Natural killer cell (primary cell): ENCODE data around the gene DBI. TPM values are rescaled to one million over a fixed set of nuclear protein-coding genes. Genes with fewer than 3 reads are reported as not detected.

Experiments
- ATAC-seq, 3 donors: fragments of 150-1000 bp in 2 of 3; fragments of 200-7000 bp in 1 of 3; cut with Tn5 transposase; 1 replicate in 1 of 3; 2 replicates in 2 of 3; pipeline ENCODE4 v1.10.0; 2021; ENCODE audit warnings: mild to moderate bottlenecking in 2 of 3, moderate library complexity in 2 of 3
- DNase-seq, 2 donors: peaks; one replicate each; pipeline versions ENCODE4 v3.0.0 to v3.0.0-alpha.2; 2013 to 2021; ENCODE audit warnings: mixed read lengths in 1 of 2
- H3K27ac ChIP-seq: one replicate; pipeline ENCODE4 v1.5.1; 2013; ENCODE audit warnings: mild to moderate bottlenecking, low read length
- H3K27me3 ChIP-seq: one replicate; pipeline ENCODE4 v1.6.1; 2013; ENCODE audit warnings: low read length; ENCODE audit not compliant: control insufficient read depth, insufficient read depth
- H3K36me3 ChIP-seq: one replicate; pipeline ENCODE4 v1.6.1; 2013; ENCODE audit warnings: low read length; ENCODE audit not compliant: control insufficient read depth, insufficient read depth
- H3K4me1 ChIP-seq: one replicate; pipeline ENCODE4 v1.6.1; 2013; ENCODE audit warnings: low read length; ENCODE audit not compliant: control insufficient read depth, insufficient read depth
- H3K4me3 ChIP-seq: one replicate; pipeline ENCODE4 v1.5.1; 2013; ENCODE audit warnings: low read length
- H3K9me3 ChIP-seq: one replicate; pipeline ENCODE4 v1.6.1; 2013; ENCODE audit warnings: low read length; ENCODE audit not compliant: control insufficient read depth, insufficient read depth
- H3K27ac Mint-ChIP-seq, 2 donors: one replicate each; pipeline ENCODE4 v1.8.0; 2022; ENCODE audit warnings: mild to moderate bottlenecking in 2 of 2, mixed read lengths in 2 of 2, moderate library complexity in 1 of 2
- H3K27me3 Mint-ChIP-seq, 2 donors: one replicate each; pipeline ENCODE4 v1.8.0; 2022; ENCODE audit warnings: low read depth in 2 of 2, mixed read lengths in 2 of 2
- H3K36me3 Mint-ChIP-seq: one replicate; pipeline ENCODE4 v1.8.0; 2022; ENCODE audit warnings: mixed read lengths
- H3K4me1 Mint-ChIP-seq, 2 donors: one replicate each; pipeline ENCODE4 v1.8.0; 2022; ENCODE audit warnings: mixed read lengths in 2 of 2
- H3K4me3 Mint-ChIP-seq: one replicate; pipeline ENCODE4 v1.8.0; 2022; ENCODE audit warnings: mild to moderate bottlenecking, moderate library complexity, mixed read lengths
- H3K9me3 Mint-ChIP-seq, 2 donors: one replicate each; pipeline ENCODE4 v1.8.0; 2022; ENCODE audit warnings: mixed read lengths in 2 of 2
- WGBS: methylation state at CpG from one replicate; pipeline ENCODE4 v1.1.7; 2013; ENCODE audit warnings: missing lambda C conversion rate; ENCODE audit not compliant: insufficient coverage; 5-methylcytosine and 5-hydroxymethylcytosine counted together
- intact Hi-C: fragments of 100-400 bp; cut with micrococcal nuclease; formaldehyde crosslinking; loops from one replicate; pipeline ENCODE4 v1.14.2; 2022
- total RNA-seq, 4 donors: library from RNA; stranded (reverse); fragments of 120-200 nt in 1 of 4; gene quantifications; one replicate each; pipeline versions ENCODE4 v1.2.3 to v1.2.4, GENCODE V29; 2013 to 2022
- TF ChIP-seq, protein P1 (sequence below): fragments of 200-600 bp; IDR thresholded peaks from one replicate; pipeline ENCODE4 v1.8.0; 2022; ENCODE audit warnings: antibody characterized with exemption

DBI gene
- total RNA-seq, 3 donors from 2014 or later (not counting 1 experiment from before 2014, with no cell fraction given) = 85.1 to 109 (median 93.2) TPM

DNA sequence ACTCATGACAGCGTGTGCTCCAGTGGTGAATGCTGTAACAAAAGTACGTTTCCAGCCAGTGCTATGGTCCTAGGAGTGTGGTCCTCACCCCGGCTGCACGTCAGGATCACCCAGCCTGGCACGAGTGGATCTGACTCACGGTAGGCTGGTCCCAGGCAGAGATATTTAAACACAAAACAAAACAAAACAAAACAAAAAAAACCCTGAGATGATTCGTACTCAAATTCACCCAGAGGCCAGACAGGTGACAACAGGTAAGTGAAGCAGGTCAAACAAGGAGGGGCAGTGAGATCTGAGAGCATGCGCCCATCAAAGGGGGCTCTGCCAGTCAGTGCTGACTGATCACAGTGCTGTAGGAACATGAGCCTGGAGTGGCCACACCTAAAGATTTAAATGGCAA lies 43.3 kb upstream of the DBI start:
- no peak overlapping the region for H3K4me3 ChIP-seq

DNA sequence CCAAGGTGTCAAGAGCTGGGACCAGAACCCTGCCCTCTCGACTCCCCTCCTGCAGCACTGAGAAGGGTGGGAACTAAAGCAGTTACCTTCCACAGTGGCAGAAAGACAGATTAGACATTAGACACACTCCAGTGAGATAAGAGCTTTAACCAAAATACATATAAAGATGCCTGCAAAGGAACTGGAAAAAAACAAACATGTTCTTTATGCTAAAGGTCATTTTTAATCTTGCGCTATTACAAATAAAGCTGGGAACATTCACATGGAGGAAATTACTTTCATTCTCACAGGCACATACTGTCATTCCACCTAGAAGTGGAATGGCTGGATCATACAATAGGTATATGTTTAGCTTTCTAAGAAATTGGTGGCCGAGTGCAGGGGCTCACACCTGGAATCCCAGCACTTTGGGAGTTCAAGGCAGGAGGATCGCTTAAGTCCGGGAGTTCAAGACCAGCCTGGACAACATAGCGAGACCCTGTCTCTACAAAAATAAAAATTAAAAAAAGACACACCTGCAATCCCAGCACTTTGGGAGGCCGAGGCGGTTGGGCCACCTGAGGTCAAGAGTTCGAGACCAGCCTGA lies 42.0 kb upstream of the DBI start:
- ATAC-seq (no peak), DNase-seq (no peak)
- Mint-ChIP-seq H3K27ac (no peak overlapping the region), H3K9me3 (no peaks in the 10 kb centered on the region), H3K27me3 (no peaks in the 10 kb centered on the region), H3K4me3 (no peak overlapping the region), H3K36me3 (no peaks in the 10 kb centered on the region), H3K4me1 (no peaks in the 10 kb centered on the region)
- H3K4me3 ChIP-seq = no peak overlapping the region
- H3K36me3 ChIP-seq = no peaks in the 10 kb centered on the region
- H3K4me1 ChIP-seq = no peaks in the 10 kb centered on the region
- TF ChIP-seq, protein P1, sequence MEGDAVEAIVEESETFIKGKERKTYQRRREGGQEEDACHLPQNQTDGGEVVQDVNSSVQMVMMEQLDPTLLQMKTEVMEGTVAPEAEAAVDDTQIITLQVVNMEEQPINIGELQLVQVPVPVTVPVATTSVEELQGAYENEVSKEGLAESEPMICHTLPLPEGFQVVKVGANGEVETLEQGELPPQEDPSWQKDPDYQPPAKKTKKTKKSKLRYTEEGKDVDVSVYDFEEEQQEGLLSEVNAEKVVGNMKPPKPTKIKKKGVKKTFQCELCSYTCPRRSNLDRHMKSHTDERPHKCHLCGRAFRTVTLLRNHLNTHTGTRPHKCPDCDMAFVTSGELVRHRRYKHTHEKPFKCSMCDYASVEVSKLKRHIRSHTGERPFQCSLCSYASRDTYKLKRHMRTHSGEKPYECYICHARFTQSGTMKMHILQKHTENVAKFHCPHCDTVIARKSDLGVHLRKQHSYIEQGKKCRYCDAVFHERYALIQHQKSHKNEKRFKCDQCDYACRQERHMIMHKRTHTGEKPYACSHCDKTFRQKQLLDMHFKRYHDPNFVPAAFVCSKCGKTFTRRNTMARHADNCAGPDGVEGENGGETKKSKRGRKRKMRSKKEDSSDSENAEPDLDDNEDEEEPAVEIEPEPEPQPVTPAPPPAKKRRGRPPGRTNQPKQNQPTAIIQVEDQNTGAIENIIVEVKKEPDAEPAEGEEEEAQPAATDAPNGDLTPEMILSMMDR = no peak
- intact Hi-C loops = no loop called here
- H3K27ac ChIP-seq = no peak overlapping the region
- no peaks in the 10 kb centered on the region for H3K9me3 ChIP-seq
- H3K27me3 ChIP-seq = no peaks in the 10 kb centered on the region
- 94% methylated on average over 9 of the region's 9 CpGs for WGBS

More for the DNA sequence above, 43.3 kb upstream of the DBI start:
- TF ChIP-seq, protein P1 = no peak
- no peaks in the 10 kb centered on the region for H3K36me3 Mint-ChIP-seq
- DNase-seq (no peak), ATAC-seq (no peak)
- no peak overlapping the region for H3K27ac Mint-ChIP-seq
- no peak overlapping the region for H3K27ac ChIP-seq
- no peaks in the 10 kb centered on the region for H3K4me1 ChIP-seq
- H3K4me3 Mint-ChIP-seq = no peak overlapping the region
- no peaks in the 10 kb centered on the region for H3K9me3 ChIP-seq
- no peaks in the 10 kb centered on the region for H3K27me3 ChIP-seq
- 94% methylated on average over 8 of the region's 8 CpGs for WGBS
- H3K9me3 Mint-ChIP-seq = no peaks in the 10 kb centered on the region
- intact Hi-C loops = no loop called here
- H3K36me3 ChIP-seq = no peaks in the 10 kb centered on the region
- H3K27me3 Mint-ChIP-seq = no peaks in the 10 kb centered on the region
- H3K4me1 Mint-ChIP-seq = no peaks in the 10 kb centered on the region

DNA sequence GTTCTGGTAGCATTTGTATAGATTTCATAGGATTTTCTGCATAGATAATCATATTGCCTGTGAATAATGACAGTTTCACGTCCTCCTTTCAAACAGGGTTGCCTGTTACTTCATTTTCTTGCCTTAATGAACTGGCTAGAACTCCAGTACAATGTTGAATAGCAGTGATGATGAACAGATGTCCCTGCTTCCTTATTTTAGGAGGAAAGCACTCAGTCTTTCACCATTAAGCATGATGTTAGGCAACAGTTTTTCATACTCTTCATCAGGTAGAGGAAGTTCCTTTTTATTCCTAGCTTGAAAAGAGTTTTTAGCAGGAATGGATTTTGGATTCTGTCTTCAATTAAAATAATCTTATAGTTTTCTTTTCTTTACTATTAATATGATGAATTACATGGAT lies 39.8 kb upstream of the DBI start:
- Histone ChIP-seq H3K36me3 (no peaks in the 10 kb centered on the region), H3K27ac (no peak overlapping the region), H3K4me1 (no peaks in the 10 kb centered on the region), H3K27me3 (no peaks in the 10 kb centered on the region), H3K9me3 (no peaks in the 10 kb centered on the region), H3K4me3 (no peak overlapping the region)
- WGBS = 63% methylated on average over 1 of the region's 1 CpG
- TF ChIP-seq, protein P1 = no peak
- DNase-seq = no peak
- Mint-ChIP-seq H3K4me3 (no peak overlapping the region), H3K9me3 (no peaks in the 10 kb centered on the region), H3K27me3 (no peaks in the 10 kb centered on the region), H3K27ac (no peak overlapping the region), H3K4me1 (no peaks in the 10 kb centered on the region), H3K36me3 (no peaks in the 10 kb centered on the region)
- intact Hi-C loops = no loop called here
- no peak for ATAC-seq

DNA sequence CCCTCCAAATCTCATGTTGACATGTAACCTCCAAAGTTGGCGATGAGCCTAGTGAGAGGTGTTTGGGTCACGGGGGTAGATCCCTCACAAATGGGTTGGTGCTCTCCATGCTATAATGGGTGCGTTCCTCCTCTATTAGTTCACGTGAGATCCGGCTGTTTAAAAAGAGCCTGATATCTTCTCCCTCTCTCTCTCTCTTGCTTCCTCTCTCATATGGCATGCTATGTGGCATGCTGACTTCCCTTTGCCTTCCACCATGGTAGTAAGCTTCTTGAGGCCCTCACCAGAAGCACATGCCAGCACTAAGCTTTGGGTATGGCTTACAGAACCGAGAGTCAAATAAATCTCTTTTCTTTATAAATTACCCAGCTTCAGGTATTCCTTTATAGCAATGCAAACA lies 39.3 kb upstream of the DBI start:
- Mint-ChIP-seq H3K27me3 (no peaks in the 10 kb centered on the region), H3K4me3 (no peak overlapping the region), H3K4me1 (no peaks in the 10 kb centered on the region), H3K27ac (no peak overlapping the region), H3K9me3 (no peaks in the 10 kb centered on the region), H3K36me3 (no peaks in the 10 kb centered on the region)
- ATAC-seq (no peak), DNase-seq (no peak)
- Histone ChIP-seq H3K36me3 (no peaks in the 10 kb centered on the region), H3K4me1 (no peaks in the 10 kb centered on the region), H3K4me3 (no peak overlapping the region), H3K27ac (no peak overlapping the region), H3K9me3 (no peaks in the 10 kb centered on the region), H3K27me3 (no peaks in the 10 kb centered on the region)
- intact Hi-C loops = no loop called here
- TF ChIP-seq, protein P1 = no peak
- 93% methylated on average over 6 of the region's 6 CpGs for WGBS
